Left cardiac atrium (tissue), 4 donors: ENCODE measurements around the gene OR10AD1. TPM values are rescaled to one million over a fixed set of nuclear protein-coding genes. Genes with fewer than 3 reads are reported as not detected.

Source experiments
- ATAC-seq, 2 donors: fragments of 200-7000 bp; cut with Tn5 transposase; one replicate each; pipeline ENCODE4 v1.9.1; 2020; ENCODE audit warnings: mild to moderate bottlenecking in 2 of 2, moderate library complexity in 2 of 2
- DNase-seq: peaks from one replicate; pipeline ENCODE4 v3.0.0-alpha.2; 2020
- intact Hi-C, 2 donors: fragments of 100-400 bp; cut with DNase I; formaldehyde crosslinking; loops; one replicate each; pipeline versions ENCODE4 v1.14.1 to v1.15.1; 2022 to 2023
- total RNA-seq, 2 donors: library from RNA; stranded (reverse); fragmentation: NEBNext Ultra II Directional; extraction: Animal tissue kit (Norgen Biotek cat#: 25700); gene quantifications; one replicate each; pipeline ENCODE4 v1.2.1, GENCODE V29; 2021
- donor health status: DM: no; HTN: yes; CAD: no.
- donor health status: DM: no; HTN: yes; CAD: no; lungs with severe emphysema.
- donor health status: DM: yes; HTN: yes; CAD: no.
- donor health status: Dilated cardiomyopathy.

OR10AD1 gene
- total RNA-seq, 2 donors from 2014 or later = not detected

GRCh38 chr12:48194799-48195201 is 8.3 kb downstream of the OR10AD1 start:
- no peak for ATAC-seq
- DNase-seq = no peak
- intact Hi-C loops = no loop called here

GRCh38 chr12:48193623-48194022 is 9.5 kb downstream of the OR10AD1 start:
- DNase-seq (no peak), ATAC-seq (no peak)
- intact Hi-C loops = no loop called here

DNA sequence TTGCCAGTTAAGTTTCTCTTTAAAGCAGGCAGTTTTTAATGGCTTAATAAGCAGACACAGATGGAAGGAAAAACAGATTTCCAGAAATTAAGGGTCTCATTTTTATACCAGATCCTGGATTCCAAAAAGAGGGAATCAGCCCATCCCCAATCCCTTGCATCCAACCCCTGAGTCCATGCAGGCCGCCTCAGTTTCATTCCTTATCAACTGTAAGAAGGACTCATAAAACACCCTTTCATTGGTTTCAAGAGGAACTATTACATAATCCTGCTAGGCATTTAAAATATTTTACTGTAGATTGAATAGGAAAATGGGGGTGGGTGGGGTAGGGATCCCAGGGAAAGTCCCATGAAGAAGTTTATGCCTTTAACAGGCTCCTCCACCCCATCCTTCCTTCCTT is 10.2 kb downstream of the OR10AD1 start:
- ATAC-seq = no peak
- intact Hi-C loops = no loop called here

DNA sequence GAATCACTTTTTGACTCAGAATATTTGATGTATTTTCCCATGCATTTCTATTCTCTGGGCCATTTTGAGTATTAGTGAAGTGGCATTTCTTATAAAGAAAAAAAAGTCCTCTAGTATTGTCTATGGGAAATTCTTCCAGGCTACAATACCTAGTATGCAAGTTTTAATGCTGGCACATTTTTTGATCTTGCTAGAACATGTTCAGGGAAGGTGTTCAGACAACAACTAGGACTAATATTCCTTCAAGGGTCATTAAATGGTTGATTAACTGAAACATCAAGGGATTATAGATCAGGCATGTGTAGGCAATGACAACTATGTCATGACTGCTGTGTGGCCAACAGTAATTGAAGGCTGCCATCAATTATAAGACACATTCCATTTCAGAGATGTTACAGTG is 12.0 kb downstream of the OR10AD1 start:
- no peak for ATAC-seq
- DNase-seq = no peak
- intact Hi-C loops = no loop called here

More for the DNA sequence above, 10.2 kb downstream of the OR10AD1 start:
- DNase-seq = no peak

DNA sequence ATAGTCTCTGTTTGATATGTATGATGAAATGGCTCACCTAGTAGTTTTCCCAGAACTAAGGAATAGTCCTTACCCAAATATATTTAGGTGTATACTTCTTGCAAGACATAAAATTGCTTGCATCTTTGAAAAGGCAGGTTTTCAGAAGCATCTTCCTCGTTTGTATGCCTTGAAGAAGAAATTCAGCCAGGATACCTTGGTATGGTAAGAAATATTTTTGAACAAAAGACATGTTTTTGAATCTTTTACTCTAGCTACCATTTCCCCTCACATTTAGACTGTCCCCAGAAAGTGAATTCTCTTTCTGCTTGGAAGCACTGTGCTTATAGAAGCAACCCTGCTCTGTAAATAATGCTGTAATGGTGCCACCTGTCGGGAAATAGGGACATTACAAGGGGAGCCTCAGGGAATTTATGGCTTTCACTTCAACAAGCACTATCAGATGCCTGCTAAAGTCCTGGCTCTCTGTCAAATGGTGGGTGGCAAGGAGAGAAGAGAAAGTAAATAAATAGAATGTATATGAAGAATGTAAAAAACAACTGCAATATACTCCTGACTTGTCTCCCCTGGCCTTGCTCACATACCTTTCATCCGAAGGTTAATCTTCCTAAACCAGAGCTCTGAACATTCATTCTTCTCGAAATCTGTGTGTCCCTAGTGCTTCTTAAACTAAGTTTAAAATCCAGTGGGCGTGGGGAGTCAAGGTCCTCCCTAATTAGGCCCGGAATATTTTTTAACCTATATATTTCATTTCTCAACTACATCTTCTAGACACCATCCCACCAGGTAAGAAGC is 13.6 kb downstream of the OR10AD1 start:
- intact Hi-C loops = loop anchor here in 1 of 2 donors (10.0 kb wide), 1 partner anchor 425 kb away; no protein-coding TSS in a partner anchor
- DNase-seq (peak; percentile 49), ATAC-seq (peak; percentile 59 to 82)

GRCh38 chr12:48187916-48188695 is 15.0 kb downstream of the OR10AD1 start:
- ATAC-seq (no peak), DNase-seq (no peak)
- intact Hi-C loops = loop anchor here in 1 of 2 donors (10.0 kb wide), 1 partner anchor 427 kb away; no protein-coding TSS in a partner anchor

DNA sequence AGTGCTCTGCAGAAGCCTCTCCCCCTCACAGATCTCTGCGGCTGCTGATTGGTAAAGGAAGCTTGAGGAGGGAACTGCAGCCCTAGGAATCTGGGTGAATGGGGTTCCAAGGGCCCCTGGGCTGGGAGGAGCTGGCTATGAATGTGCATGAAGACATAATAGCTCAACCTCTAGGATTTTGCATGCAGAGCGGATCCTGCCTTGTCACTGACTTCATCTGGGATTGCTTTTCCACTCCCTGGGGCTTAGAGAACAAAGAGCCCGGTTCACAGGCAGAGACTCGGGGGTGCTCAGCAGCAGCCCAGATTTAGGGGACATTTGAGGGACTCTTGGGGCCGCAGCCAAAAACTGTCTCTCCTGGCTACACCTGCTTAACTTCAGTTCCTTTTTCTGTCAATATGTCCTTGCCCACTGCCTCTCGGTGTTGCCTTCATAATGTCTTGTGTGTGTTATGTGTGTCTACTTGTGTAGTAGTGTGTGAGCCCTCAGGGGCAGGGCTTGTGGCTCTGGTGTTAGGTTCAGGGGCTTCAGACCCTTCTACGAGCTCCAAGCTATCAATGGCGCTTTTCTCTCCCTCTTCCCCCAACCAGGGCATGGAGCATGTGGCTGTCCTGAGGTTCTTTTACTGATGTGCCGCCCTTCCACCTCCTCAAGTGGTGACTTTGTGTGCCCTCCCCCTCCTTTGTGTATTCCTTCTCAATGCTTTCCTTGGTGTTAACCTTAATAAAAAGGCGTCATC is 17.7 kb downstream of the OR10AD1 start:
- intact Hi-C loops = loop anchor here in 1 of 2 donors (10.0 kb wide), 1 partner anchor 429 kb away; no protein-coding TSS in a partner anchor
- DNase-seq = no peak
- ATAC-seq = no peak

- DNase-seq = no peak
- intact Hi-C loops = loop anchor here in 1 of 2 donors (10.0 kb wide), 1 partner anchor 430 kb away; no protein-coding TSS in a partner anchor
- ATAC-seq = no peak
These were observed 18.6 kb downstream of the OR10AD1 start for GRCh38 chr12:48184549-48184922.

DNA sequence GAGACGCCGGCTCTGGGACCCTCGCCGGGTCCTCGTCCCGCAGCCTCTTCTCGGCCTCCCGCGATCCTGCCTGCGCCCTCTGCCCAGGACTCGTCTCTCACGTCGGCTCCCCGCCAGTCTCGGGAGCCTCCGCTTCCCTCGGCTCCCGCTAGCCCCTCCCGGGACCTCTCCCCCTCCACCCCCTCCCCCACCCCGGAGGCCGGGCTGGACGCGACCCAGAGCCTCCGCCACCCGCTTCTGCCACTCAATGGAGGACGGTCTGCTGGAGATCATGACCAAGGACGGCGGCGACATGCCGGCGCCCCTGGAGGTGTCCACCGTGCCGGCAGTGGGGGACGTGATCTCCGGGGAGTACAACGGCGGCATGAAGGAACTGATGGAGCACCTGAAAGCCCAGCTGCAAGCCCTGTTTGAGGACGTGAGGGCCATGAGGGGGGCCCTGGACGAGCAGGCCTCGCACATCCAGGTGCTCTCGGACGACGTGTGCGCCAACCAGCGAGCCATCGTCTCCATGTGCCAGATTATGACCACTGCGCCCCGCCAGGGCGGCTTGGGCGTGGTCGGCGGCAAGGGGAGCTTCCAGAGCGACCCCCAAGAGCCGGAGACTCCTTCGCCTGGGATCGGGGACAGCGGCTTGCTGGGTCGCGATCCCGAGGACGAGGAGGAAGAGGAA is 19.1 kb downstream of the OR10AD1 start:
- intact Hi-C loops = loop anchor here in 1 of 2 donors (10.0 kb wide), 1 partner anchor 431 kb away; no protein-coding TSS in a partner anchor
- ATAC-seq (peak in 1 of 2 donors; percentile 37), DNase-seq (no peak)

DNA sequence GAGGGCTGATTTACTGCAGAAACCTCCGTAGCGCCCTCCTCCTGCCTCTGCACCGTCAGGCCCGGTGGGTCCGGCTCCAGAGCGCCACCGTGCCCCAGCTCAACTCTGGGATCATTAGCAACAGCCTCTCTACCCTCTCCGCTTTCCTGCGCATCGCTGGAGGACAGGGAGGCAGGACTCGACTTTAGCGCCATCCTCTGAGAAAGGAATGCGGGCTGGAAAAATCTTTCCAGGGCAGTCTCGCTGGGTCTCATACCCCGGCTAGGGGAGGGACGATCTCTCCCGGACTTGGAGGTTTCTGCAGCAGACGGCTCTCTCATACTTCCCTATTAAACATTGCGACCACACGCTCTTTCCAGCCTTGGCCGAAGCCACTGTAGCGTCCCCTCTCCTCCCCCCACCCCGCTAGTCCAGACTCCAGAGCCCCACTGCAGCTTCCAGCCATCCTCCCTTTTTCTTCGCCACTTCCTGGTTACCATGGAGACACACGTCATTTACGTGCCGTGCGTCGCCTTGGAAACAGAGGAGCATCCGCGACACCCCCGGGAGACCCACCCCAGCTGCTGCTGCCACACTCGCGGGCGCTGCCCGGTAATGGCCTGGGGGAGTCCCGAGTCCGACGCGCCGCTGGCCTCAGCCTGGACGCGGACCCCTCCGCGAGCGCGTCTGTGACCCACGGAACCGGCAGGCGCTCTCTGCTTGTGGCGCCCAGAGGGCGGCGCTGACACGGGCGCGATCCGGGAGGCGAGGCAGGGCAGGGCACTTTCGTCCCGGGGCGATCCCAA is 19.8 kb downstream of the OR10AD1 start, which contains the start of gene CCDC184:
TSS of gene CCDC184 (plus strand) at position 554 of the 785 bp plus-strand sequence. CDS start 479 bp downstream, outside the sequence.
- intact Hi-C loops = loop anchor here in 1 of 2 donors (10.0 kb wide), 1 partner anchor 432 kb away; no protein-coding TSS in a partner anchor
- DNase-seq = peak; percentile 72
- peak; percentile 74 to 87 for ATAC-seq

DNA sequence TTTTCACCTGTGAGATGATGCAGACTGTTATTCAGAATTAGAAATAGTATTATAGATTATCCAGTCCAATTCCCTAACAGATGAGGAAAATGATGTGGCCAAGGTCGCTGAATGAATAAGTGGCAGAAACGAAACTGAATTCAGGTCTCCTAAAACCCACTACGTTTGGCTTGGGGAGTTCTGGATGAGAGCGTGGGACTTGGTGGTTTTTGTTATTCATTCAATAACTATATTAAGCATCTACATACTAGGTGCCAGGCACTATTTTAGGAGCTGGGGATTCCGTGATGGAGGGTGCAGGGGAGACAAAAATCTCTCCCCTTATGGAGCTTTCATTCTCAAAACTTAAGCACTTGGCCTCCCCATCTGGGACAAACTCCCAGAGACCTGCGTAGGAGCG is 20.5 kb downstream of the OR10AD1 start:
- intact Hi-C loops = loop anchor here in 1 of 2 donors (10.0 kb wide), 1 partner anchor 432 kb away; no protein-coding TSS in a partner anchor
- ATAC-seq (no peak), DNase-seq (no peak)

DNA sequence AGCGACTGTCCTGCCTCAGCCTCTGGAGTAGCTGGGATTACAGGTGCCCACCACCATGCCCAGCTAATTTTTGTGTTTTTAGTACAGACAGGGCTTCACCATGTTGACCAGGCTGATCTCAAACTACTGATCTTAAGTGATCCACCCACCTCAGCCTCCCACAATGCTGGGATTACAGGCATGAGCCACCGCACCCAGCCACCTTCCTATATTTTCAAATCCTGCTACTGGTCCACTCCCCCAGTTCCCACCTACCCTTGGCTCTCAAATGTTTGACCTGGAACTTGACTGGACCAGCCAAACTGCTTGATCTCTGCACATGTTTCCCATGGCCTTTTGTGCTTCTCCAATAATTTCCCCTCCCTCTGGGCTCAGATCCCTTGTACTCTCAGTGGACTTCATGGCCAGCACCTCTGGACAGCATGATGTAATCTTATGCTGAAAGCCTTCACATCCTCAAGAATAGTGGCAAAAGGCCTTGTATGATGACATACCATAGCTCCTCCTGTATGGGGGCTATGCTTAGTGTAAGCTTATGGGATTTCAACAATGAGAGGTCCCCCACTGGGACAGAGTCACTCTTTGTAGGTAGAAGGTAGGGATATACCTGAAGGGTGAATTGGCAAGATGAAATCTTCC is 22.1 kb downstream of the OR10AD1 start:
- intact Hi-C loops = loop anchor here in 1 of 2 donors (10.0 kb wide), 1 partner anchor 434 kb away; no protein-coding TSS in a partner anchor
- DNase-seq = no peak
- ATAC-seq = no peak

DNA sequence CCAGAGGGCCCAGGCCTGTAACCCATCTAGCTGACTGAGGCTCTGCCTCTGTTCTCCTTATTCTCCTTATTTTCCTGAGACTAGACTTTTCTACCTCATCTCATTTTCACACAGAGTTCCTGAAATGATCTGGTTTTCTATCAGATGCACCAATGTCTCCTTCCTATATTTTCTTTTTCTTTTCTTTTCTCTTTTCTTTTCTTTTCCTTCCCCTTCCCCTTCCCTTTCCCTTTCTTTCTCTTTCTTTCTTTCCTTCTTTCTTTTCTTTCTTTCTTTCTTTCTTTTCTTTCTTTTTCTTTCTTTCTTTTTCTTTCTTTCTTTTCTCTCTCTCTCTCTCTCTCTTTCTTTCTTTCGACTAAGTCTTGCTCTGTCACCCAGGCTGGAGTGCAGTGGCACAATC is 22.7 kb downstream of the OR10AD1 start:
- intact Hi-C loops = loop anchor here in 1 of 2 donors (10.0 kb wide), 1 partner anchor 434 kb away; no protein-coding TSS in a partner anchor
- DNase-seq (no peak), ATAC-seq (no peak)

GRCh38 chr12:48179466-48179865 is 23.6 kb downstream of the OR10AD1 start:
- ATAC-seq (no peak), DNase-seq (no peak)
- intact Hi-C loops = no loop called here

DNA sequence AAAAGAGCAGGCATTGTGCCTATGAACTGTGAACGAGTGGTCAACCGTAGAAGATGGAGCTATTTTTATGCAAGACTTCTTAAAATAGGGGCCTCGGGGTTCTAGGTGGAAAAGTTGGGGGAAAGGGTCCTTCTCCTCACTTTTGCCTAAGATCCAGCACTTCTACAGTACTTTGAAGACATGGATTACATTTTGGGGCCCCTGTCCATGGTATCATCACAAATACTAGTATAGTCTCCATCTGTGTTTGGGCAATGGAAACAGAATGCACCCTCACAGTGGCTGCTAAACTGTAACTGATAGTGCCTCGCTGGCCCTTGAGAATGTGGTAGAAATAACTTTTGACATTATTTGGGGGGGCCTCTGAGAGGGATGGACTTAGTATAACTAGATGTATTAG is 25.1 kb downstream of the OR10AD1 start:
- no peak for ATAC-seq
- intact Hi-C loops = no loop called here

DNA sequence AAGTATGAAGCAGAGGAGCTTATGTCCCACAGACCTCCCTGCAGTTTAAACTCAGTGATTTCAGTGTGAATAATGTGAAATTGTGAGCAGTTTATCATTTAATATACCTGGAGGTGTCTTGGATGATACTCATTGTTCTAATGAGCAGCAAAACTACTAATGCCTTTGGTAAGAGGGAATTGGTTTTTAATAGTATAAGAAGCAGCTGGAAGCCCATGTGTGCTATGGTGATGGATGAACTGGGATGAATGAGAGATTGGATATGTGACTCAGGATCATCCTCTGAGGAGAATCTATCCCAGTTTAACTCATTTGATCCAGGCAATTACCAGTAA is 26.7 kb downstream of the OR10AD1 start:
- DNase-seq = no peak
- no peak for ATAC-seq
- intact Hi-C loops = no loop called here

More for the DNA sequence above, 25.1 kb downstream of the OR10AD1 start:
- DNase-seq = no peak
